Stimulated activated CD8-positive, alpha-beta memory T cell treated with anti-CD3 and anti-CD28 coated beads, Interleukin-7, amount 100 ng/mL, for 48 hours (primary cell): ENCODE measurements around the gene SYTL4.
"Not testable (repeated sequence)": the region's sequence is repeated elsewhere in the genome, so short reads cannot be mapped to it uniquely, and the experiment has no call there.

ENCODE experiments used
- DNase-seq, 2 donors: peaks; one replicate each; pipeline ENCODE4 v3.0.0-alpha.2; 2020; ENCODE audit warnings: low read depth in 1 of 2; ENCODE audit errors: extremely low read depth in 1 of 2

The SYTL4 gene

DNA sequence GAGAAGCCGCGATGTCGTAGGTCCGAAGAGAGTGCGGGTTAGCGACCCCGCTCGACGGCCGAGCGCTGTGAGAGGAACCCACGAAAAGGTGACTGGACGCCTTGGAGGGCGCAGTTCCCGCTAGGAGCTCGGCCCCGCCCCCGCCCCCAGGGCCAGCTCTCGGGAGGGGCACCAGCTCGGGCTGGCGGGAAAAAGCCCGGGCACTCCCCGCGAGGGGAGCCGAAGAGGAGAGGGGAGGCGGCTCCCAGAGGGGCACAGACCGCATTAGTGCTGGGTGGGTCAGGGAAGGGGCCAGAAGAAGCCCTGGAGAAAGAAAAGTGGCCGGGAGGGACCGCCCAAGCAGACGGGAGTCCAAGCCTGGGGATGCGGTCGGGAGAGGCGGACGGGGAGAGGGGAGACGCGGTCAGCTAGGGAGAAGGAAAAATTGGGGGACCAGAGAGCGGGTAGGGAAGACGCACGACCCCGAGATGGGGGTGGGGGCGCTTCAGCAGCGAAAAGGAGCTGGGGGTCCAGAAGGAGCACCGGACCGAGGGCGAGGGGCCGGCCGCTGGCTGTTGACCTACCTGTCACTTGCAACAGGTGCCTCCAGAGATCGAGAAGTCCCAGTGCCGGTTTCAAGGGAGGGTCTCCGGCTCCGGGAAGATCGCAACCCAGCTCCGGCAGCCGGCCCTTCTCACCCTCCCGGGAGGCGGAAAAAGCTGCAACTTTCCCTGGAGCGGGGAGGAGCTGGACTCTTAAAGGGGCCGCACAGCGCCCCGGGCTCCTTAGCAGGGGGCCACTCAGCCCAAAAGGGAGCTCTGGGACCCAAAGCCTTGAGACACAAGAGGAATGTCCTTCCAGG lies at the start of gene SYTL4:
Gene SYTL4, minus strand, starts transcription at position 681 of the 841 bp plus-strand sequence. CDS start 30,084 bp downstream, outside the sequence.
- no peak for DNase-seq

DNA sequence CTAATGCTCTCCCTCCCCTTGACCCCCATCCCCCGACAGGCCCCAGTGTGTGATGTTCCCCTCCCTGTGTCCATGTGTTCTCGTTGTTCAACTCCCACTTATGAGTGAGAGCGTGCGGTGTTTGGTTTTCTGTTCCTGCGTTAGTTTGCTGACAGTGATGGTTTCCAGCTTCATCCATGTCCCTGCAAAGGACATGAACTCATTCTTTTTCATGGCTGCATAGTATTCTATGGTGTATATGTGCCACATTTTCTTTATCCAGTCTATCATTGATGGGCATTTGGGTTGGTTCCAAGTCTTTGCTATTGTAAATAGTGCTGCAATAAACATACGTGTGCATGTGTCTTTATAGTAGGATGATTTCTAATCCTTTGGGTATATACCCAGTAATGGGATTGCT lies 37.5 kb upstream of the SYTL4 start:
- not testable (repeated sequence) for DNase-seq

DNA sequence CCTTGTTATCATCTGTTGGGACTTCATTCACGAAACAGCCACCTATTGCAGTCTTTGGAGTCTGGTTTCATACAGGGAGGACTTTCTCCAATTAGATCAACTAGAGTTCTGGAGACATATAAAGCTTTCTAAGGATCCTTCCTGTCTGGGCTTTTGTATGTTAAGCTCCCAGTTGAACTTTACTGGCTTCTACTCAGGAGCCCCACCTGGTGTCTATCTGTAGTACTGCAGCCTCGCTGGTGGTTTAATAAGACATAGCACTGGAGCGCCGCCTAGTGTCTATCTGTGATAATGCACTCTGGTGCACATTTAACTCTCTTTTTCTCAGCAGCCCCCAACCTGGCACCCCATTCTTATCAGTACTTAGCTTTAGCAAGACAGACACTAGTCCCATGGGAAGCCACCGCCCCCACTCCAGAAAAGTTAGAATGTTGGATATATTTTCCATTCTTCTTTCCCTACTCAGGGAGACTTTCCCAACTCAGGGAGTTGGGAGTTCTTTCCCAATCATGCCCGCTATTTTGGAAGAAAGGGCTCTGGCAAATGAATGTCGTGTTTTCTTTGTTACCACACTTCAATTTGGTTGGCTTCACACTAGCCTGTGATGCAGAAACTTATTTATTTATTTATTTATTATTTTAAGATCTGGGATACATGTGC lies 36.9 kb upstream of the SYTL4 start:
- DNase-seq: peak; percentile 55 to 66

DNA sequence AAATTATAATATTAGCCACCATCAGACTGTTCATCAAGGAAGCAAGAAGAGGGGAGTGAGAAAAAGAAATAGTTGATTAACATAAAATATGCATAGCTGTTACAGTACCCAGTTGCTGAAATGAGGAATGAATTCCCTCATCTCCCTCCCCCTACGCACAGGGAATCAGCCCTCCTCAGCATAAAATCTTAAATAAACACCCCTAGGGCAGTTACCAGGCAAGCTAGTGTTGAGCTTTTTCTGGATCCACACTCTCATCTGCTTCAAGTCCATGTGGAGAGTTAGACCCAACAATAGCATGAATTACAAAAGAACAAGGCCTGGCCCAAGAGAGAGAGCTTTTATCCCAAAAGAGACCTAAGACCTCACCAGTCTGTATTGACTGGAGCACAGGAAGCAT lies 19.0 kb upstream of the SYTL4 start:
- no peak for DNase-seq

DNA sequence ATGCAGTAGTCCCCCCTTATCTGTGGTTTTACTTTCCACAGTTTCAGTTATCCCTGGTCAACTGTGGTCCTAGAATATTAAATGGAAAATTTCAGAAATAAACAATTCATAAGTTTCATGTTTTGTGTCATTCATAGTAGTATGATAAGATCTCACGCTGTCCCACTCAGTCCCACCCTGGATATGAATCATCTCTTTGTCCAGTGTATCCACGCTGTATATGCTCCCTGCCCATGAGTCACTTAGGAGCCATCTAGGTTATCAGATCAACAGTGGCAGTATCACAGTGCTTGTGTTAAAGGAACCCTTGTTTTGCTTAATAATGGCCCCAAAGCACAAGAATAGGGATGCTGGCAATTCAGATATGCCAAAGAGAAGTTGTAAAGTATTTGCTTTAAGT lies 16.2 kb upstream of the SYTL4 start:
- no peak for DNase-seq

DNA sequence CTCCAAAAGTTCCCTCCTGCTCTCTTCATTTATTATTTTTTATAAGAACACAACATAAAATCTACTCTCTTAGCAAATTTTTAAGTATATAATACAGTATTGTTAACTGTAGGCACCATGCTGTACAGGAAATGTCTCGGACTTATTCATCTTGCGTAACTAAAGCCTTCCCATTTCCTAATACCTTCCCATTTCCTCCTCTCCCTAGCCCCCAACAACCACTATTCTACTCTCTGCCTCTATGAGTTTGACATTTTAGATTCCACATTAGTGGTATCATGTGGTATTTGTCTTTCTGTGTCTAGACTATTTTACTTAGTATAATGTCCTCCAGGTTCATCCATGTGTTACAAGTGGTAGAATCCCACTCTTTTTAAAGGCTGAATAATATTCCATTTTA lies 15.8 kb upstream of the SYTL4 start:
- no peak for DNase-seq

DNA sequence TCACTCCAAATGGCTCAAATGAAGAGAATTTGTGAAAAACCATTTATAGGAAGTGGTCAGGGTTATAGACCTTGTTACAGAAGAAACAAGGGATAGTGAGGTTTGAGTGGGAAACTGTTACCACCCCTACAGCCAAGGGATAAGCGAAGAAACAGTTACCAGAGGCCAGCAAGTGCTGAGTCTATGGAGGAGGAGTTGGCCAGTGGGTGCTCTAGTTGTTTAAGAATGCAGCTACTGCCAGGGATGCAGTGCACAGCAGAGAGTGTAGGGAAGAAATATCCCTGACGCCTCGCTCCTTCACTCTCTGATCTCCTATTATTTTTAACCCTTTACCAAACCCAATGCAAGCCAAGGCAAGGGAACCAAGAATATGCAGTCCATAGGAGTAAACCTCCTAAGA lies 15.2 kb upstream of the SYTL4 start:
- no peak for DNase-seq

DNA sequence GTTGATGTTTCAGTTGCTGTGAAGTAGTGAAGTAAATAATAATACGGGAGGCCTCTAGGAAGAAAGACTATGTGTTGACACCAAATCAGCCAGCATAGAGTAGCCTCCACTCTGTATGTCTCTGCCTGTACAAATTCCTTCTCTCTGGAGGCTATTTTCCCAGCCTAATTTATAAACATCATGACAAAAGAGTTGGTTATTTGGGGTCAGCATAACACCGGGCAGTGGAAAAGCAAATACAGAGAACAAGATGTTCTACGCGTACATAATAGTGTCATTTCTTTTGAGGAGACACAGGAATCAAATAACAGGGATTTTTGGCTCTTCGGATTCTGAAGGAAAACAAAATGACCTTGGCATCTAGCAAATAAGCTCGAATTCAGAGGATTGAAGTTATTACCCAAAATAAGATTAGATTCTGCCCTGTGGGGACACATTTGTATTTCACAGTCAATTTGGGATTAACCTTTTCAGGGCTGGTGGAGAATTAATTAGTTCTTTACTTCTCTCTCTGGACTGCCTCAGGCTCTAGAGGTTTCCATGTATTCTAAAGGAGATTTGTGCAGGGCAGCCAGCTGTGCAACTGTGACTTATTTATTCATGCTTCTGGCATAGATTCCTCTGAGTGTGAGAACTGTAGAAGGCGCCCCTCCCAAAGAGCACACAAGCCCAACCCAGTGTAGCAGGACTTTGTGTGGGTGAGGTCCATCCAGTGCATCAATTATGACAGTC lies 14.1 kb upstream of the SYTL4 start:
- DNase-seq: no peak

DNA sequence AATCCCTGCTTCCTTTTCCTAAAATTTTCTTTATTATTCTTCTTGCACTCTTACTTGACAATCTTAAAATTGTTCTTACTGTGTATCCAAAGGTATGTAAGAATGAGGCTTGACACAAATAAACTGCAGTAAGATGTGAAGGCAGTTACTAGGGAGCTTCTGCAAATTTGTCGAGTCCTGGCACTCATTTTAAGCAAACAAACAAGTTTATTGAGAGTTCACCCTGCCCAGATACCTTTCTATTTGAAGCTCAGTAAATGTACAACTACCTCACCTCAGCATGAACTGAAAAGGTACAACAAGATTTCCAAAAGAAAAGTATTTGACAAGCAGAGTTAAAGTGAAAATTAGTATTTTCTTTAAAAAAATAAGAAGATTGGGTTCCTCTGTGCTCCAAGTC lies 13.3 kb upstream of the SYTL4 start:
- no peak for DNase-seq

DNA sequence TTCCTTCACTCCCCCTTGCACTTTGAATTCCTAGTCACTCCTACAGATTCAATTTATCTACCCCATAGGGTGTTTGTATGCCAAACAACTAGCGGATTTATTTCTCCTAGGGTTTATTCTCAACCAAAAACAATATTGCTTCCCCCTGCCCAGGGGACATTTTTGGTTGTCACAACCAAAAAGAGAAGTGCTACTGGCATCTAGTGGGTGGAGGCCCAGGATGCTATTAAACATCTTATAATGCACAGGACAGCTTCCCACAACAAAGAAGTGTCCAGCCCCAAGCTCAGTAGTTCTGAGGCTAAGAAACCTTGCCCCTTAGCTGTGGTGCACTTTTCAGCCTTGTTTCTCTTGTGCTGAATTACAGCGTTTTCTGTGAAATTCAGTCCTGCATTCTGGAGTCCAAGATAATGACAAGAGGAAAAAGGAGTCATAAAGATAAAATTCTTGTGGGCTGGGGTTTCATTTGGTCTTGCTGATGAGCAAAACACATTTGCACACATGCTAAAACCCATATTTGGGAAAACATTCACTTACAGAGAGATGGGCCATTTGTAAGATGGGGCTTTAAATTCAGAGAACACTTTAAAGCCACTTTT lies 11.2 kb upstream of the SYTL4 start:
- DNase-seq: no peak

DNA sequence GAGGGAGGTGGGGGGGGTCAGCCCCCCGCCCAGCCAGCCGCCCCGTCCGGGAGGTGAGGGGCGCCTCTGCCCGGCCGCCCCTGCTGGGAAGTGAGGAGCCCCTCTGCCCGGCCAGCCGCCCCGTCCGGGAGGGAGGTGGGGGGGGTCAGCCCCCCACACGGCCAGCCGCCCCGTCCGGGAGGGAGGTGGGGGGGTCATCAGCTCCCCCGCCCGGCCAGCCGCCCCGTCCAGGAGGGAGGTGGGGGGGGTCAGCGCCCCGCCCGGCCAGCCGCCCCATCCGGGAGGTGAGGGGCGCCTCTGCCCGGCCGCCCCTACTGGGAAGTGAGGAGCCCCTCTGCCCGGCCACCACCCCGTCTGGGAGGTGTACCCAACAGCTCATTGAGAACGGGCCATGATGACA lies 7.9 kb downstream of the SYTL4 start:
- not testable (repeated sequence) for DNase-seq

DNA sequence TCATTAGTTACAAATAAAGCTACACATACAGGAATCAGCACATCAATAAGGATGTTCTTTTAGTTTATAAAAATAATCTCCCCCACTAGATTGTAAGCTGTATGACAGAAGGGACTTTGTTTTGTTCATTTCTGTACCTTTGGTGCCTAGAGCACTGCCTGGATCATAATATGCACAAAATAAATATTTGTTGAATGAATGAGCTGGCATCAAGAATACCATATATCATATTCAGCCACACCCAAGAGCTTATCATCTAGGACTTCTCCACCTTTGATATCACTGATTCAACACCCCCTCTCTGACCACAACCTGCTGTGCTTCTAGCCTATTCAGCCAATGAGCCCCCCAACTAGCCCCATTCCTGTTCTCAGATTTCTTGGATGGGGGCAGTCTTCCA lies 10.6 kb downstream of the SYTL4 start:
- no peak for DNase-seq

DNA sequence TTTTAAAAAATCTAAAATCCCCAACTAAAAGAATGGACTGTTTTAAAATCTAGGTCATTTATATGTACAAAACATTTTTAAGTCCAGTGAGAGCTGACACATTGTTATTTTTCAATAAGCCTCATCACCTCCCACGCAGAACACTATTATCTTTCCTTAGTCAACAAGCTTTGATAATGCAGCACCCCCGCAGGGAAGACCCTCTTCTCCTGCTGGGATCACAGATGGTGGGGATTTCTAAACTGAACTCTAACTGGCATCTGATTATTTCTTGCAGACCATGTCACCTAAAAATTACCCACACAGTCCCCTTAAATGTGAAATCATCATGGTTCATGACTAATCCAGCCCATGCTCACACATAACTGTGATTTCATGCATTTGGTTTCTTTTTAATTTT lies 11.6 kb downstream of the SYTL4 start:
- DNase-seq: no peak

DNA sequence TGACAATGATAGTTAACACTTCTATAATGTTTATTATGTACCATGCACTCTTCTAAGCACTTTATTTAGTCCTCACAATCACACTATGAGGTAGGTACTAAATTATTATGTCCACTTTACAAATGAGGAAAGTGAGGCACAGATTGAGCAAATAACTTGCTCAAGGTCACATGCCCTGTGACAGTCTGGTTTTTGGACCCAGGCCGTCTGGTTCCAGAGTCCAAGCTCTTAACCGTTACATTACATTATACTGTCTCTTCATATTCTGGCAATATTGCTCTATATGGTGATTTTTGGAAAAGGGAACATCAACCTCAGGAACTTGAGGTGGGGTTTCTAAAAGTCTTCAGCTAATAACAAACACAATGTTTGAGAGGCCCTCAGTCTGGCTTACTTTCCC lies 12.8 kb downstream of the SYTL4 start:
- no peak for DNase-seq

DNA sequence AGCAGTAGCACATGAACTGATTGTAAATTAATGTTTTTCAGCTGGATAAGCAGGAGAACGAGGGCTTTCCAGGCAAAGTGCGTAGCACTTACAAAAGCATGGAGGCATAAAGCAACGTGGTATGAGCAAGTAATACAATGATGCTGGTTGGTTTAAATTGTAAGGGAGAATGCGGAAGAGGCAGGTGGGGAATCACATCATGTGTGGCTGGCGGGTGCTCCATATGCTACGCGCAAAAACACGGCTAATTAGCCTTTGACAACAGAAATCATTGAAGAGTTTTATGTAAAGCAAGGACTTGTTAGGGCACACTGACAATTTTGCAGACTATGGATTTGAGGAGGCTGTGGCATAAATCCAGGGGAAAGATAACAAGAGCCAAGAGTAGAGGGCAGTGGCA lies 14.6 kb downstream of the SYTL4 start:
- no peak for DNase-seq

DNA sequence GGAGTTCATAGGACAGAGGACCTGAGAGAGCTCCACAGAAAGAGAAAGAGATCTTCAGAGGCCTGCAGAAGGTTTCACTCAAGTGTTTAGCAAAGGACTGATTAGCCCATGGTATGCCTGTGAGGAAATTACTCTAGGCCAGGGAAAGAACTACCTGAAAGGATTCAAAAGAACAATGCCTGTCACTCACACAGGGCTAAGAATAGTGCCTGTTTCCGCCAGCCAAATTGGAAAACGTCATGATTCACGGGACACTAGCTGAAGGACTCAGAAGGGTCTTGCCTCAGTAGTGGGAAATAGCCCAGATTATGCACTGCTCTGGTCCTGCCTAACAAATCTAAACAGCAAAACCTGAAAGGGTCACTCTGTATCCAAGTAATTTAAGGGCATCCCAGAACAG lies 21.1 kb downstream of the SYTL4 start:
- no peak for DNase-seq

DNA sequence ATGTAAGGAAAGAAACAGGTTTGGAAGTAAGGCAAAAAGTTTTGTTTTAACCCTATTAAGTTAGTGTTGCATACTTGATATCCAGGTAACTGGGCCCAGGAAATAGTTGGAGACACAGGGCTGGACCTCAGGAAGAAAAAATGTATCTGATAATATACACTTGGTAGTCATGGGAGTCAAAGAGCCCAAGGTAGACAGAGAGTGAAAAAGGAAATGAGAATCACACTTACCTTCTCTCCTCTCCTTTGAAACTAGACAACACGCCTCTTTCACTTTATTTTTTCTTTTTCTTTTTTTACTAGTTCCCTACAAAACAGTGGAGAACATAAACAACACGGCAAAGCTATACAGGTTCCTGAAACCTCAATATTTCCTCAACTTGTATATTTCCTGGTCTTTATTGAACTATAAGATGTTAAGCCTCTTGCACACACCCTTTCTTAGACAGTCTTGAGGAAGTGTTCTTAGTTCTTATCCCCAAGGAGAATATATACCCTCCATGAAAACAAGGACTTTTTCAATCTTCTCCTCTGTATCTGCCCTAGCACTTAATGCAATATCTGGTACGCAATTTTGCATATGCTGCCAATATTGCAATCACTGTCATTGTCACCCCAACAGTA lies 27.2 kb downstream of the SYTL4 start:
- no peak for DNase-seq

DNA sequence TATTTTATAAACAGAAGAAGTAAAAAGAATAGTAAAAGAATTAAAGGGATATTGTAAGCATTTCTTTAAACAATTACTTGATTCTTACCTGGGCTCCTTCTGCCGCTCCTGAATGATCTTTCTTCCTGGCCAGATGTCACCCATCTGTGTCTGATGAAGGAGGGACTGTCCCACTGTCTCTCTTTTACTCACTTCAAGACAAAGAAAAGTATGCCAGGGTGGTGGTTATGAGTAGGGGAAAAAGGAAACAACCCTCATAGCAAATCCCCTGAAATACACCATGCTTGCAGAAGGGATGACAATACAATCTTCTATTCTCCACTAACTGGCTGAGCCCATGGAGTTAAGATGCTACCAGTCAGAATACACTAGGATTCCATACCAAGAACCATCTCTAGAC lies 31.1 kb downstream of the SYTL4 start:
- DNase-seq: no peak

DNA sequence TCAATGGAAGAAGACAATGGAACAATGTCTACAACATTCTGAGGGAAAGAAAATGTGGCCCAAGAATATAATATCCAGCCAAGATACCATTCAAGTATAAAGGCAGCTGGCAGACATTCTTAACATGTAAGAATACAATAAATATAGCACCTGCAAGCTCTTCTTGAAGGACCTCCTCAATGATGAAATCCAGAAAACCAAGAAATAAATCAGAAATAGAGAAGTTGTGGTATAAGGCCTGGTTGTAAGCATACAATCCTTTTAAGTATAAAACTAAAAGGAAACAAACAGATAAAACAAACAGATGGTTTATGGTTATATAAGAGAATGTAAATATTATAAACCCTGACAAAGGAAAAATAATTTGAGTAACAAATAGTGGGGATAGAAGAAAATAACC lies 33.4 kb downstream of the SYTL4 start:
- no peak for DNase-seq

DNA sequence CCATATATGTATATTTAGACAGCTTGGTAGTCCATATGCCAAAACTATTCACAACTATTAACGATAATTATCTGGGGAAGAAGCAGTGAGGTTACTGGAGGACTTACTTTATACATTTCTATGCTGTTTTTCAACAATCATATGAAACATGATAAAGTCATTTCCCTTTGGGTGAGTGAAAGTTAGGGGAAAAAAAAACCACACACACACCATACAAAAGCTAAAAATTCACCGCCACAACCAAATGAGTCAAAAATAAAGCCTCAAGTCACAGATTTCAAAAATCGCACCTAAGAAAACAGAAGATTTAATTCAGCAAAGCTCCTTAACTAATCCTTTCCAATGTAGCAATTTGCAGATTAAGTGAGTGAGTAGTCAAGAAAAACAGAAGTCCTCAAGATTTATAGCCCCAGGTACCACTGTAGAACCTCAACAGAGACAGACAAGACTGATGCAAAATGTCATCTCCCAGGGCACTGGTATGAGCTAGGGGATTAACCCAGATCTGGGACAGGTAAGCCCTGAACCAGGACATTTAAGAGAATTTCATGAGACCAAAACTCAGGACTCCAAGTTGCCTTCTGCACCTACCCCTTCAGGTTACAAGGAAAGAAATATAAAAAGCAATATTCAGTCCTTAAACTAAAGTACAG lies 35.1 kb downstream of the SYTL4 start:
- DNase-seq: no peak
